Measurements from ENCODE around the gene PLRG1. TPM values are rescaled to one million over a fixed set of nuclear protein-coding genes. Genes with fewer than 3 reads are reported as not detected.

The PLRG1 gene
- total RNA-seq, 3 donors from 2014 or later: 38.1 to 61.2 (median 54.4) TPM

DNA sequence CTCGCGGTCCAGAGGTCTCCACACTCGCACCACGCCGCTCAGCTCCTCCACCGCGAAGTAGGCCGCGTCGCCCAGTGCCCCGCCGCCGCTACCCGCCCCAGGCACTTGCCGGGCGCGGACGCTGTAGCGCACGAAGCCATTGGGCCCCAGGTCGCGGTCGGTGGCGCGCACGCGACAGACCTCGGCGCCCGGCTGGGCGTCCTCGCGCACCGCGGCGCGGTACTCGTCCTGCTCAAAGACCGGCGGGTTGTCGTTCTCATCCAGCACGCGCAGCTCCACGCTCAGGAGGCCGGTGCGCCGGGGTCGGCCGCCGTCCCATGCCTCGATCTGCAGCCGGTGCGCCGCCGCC, 60.0 kb downstream of the PLRG1 start:
- Histone ChIP-seq H3K4me3 (peak overlapping the region in 2 of 3 donors; percentile 52 to 73), H3K4me1 (peaks cover 5 to 8% of the 10 kb centered on the region in 2 donors), H3K9me3 (peaks cover 0 to 5% of the 10 kb centered on the region in 2 donors), H3K27me3 (peaks cover 0 to 26% of the 10 kb centered on the region in 2 donors), H3K36me3 (no peaks in the 10 kb centered on the region), H3K27ac (no peak overlapping the region)
- no peak for TF ChIP-seq POLR2AphosphoS5 (IDR thresholded peaks at IDR 0.05)
- TF ChIP-seq, protein P1, sequence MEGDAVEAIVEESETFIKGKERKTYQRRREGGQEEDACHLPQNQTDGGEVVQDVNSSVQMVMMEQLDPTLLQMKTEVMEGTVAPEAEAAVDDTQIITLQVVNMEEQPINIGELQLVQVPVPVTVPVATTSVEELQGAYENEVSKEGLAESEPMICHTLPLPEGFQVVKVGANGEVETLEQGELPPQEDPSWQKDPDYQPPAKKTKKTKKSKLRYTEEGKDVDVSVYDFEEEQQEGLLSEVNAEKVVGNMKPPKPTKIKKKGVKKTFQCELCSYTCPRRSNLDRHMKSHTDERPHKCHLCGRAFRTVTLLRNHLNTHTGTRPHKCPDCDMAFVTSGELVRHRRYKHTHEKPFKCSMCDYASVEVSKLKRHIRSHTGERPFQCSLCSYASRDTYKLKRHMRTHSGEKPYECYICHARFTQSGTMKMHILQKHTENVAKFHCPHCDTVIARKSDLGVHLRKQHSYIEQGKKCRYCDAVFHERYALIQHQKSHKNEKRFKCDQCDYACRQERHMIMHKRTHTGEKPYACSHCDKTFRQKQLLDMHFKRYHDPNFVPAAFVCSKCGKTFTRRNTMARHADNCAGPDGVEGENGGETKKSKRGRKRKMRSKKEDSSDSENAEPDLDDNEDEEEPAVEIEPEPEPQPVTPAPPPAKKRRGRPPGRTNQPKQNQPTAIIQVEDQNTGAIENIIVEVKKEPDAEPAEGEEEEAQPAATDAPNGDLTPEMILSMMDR (IDR thresholded peaks at IDR 0.05): no peak
- no peak for TF ChIP-seq POLR2A (IDR thresholded peaks at IDR 0.05)
- DNase-seq (ENCODE audit: low spot score in 2 of 2): no peak
- intact Hi-C loops (cut with DNase I; ENCODE audit: low total_unique reads): no loop called here

DNA sequence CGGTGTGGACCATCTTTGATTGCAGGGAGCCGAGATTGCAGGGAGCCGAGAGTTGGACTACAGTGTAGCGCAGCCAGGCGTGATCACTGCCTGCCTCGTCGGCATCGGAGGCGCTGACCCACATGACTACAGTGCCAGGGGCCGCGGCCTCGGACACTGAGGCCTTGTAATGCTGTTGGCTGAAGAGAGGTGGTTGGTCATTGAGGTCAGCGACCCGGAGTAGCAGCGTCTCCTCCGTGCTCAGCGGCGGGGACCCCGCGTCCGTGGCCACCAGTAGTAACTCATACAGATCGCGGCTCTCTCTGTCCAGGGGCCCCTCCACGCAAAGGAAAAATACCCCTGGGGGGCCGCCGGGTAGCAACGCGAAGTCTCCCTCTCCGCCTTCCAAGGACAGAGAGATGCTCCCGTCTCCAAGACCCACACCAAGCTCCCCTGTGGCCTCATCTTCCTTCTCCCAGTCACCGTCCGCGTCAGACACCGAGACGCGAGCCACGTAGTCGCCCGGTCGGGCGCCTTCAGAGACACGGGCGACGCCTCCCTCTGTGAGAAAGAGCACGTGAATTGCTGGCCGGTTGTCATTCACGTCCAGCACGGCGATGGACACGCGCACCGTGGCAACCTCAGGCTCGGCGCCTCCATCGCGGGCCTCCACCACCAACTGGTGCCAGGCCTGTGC, 60.5 kb downstream of the PLRG1 start:
- DNase-seq (ENCODE audit: low spot score in 2 of 2): no peak
- Histone ChIP-seq H3K9me3 (peaks cover 0 to 5% of the 10 kb centered on the region in 2 donors), H3K27me3 (peaks cover 0 to 26% of the 10 kb centered on the region in 2 donors), H3K36me3 (no peaks in the 10 kb centered on the region), H3K27ac (no peak overlapping the region), H3K4me3 (peak overlapping the region in 1 of 3 donors; percentile 73), H3K4me1 (peaks cover 5 to 8% of the 10 kb centered on the region in 2 donors)
- no peak for TF ChIP-seq POLR2A (IDR thresholded peaks at IDR 0.05)
- intact Hi-C loops (cut with DNase I; ENCODE audit: low total_unique reads): no loop called here

DNA sequence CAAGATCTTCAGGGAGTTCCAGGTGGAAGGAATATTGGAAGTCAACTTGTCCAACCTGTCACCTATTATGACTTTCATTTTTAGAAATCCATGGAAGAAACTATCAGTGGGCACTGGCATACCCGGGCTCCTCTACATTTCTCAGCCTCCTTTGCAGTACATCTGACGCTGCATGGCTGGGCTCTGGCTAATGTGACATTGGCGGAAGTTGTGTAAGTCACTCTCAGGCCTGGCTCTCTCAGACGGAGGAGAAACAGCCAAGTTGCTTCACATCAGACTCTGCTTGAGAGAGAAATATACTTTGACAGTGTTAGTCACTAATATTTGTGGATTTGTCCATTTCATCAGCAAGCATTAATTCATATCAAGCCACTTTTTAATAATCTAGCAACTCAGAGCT, 63.1 kb downstream of the PLRG1 start:
- Histone ChIP-seq H3K27me3 (peaks cover 0 to 26% of the 10 kb centered on the region in 2 donors), H3K9me3 (peaks cover 0 to 5% of the 10 kb centered on the region in 2 donors), H3K4me3 (no peak overlapping the region), H3K27ac (no peak overlapping the region), H3K4me1 (peaks cover 5 to 8% of the 10 kb centered on the region in 2 donors), H3K36me3 (no peaks in the 10 kb centered on the region)
- DNase-seq (ENCODE audit: low spot score in 2 of 2): no peak
- TF ChIP-seq, protein P1 (IDR thresholded peaks at IDR 0.05): no peak
- TF ChIP-seq POLR2A (IDR thresholded peaks at IDR 0.05) (no peak), POLR2AphosphoS5 (IDR thresholded peaks at IDR 0.05) (no peak)
- intact Hi-C loops (cut with DNase I; ENCODE audit: low total_unique reads): no loop called here

DNA sequence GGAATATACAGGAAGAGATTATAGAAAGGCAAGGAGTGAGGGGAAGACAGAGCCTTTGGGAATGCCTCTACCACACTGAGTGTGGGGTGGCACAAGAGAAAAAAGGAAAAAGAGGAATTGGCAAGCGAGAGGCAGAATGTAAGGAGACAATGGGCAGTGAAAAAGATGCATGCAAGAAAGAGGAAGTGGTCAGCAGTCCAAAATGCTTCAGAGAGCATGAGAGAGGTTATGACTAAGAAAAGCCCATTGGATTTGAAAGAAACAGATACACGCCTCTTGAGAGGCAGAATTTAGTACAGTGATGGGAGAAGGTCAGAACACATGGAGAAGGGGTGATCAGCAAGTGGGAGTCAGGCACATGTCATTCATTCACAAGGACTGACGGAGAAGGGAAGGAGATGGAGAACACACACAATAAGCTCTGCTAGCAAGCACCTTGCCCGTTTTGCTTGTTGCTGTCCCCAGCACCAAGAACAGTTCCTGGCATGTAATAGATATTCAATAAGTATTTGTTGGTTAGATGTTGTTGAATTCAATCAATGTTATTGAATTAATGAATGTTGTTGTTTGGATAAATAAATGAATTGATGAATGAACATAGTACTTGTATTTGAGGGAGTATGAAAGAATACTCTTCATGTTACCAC, 65.0 kb downstream of the PLRG1 start:
- Histone ChIP-seq H3K4me1 (no peaks in the 10 kb centered on the region), H3K4me3 (no peak overlapping the region), H3K9me3 (peaks cover 0 to 4% of the 10 kb centered on the region in 2 donors), H3K36me3 (no peaks in the 10 kb centered on the region), H3K27ac (no peak overlapping the region), H3K27me3 (peaks cover 0 to 16% of the 10 kb centered on the region in 2 donors)
- TF ChIP-seq, protein P1 (IDR thresholded peaks at IDR 0.05): no peak
- TF ChIP-seq POLR2AphosphoS5 (IDR thresholded peaks at IDR 0.05) (no peak), POLR2A (IDR thresholded peaks at IDR 0.05) (no peak)
- intact Hi-C loops (cut with DNase I; ENCODE audit: low total_unique reads): no loop called here
- DNase-seq (ENCODE audit: low spot score in 2 of 2): no peak

Other genes starting within 250 kb of the PLRG1 start
- 1 to 10 TPM in 2 of 3 donors, not detected in 1; 2.8 to 5.2 TPM for gene DCHS2, start 58.6 kb downstream of the PLRG1 start, total RNA-seq
- gene FGB, start 12.6 kb upstream of the PLRG1 start, total RNA-seq: 1 to 10 TPM in 1 of 3 donors, not detected in 2; 3.9 TPM
- under 1 TPM in 1 of 3 donors, not detected in 2; 0.66 TPM for gene FGA, start 40.3 kb upstream of the PLRG1 start, total RNA-seq
- gene FGG, start 62.3 kb upstream of the PLRG1 start, total RNA-seq: 1 to 10 TPM in 1 of 3 donors, not detected in 2; 3.3 TPM
- 1 to 10 TPM in 2 of 3 donors, not detected in 1; 3.9 to 4.5 TPM for gene LRAT, start 193.6 kb upstream of the PLRG1 start, total RNA-seq
- gene RBM46, start 230.9 kb upstream of the PLRG1 start, total RNA-seq: under 1 TPM in 1 of 3 donors, not detected in 2; 0.29 TPM

Data from breast epithelium (tissue), 4 donors.